ENCODE results near the gene UTP25.

DNA sequence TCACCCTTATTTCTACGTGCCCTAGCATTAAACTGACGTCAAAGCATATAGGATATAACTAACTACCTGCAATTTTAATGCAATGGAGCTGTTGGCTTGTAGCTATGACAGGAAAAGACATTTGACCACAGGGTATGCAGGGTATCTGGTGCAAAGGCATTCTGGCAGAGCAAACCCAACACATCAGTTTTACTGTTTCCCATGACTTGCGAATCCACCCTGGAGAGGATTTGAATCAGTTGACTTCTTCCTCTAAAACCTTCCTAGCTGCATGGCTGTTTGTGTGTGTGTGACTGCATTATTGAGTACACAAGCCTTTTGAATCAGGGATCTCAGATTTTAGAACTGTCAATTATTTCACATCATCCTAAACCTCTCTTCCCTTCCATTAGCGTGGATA is 68.6 kb downstream of the UTP25 start:
- no peak for TF ChIP-seq POLR2AphosphoS5 (IDR thresholded peaks at IDR 0.05; ENCODE audit: low read depth, low read length)
- TF ChIP-seq TAF1 (IDR thresholded peaks at IDR 0.05; ENCODE audit: borderline replicate concordance, insufficient read depth, low read length) = no peak
- no peak for TF ChIP-seq SIN3A (IDR thresholded peaks at IDR 0.05; ENCODE audit: borderline replicate concordance, insufficient read depth, low read length)
- no peak for TF ChIP-seq REST (IDR thresholded peaks at IDR 0.05; ENCODE audit: insufficient read depth in 1 of 2, low read depth in 2 of 2, low read length in 2 of 2)
